GM23248 (cell line): ENCODE results near the gene SPAG6.

Source experiments
- EZH2 ChIP-seq: fragments of 200-600 bp; sonication (generic); IDR thresholded peaks from 2 replicates; pipeline ENCODE4 v1.6.1; 2018; ENCODE audit warnings: antibody characterized with exemption, mild to moderate bottlenecking; ENCODE audit not compliant: insufficient read depth, poor library complexity, severe bottlenecking
- EZH2phosphoT487 ChIP-seq: fragments of 200-600 bp; sonication (generic); IDR thresholded peaks from 2 replicates; pipeline ENCODE4 v1.6.1; 2018; ENCODE audit warnings: antibody characterized with exemption, moderate library complexity, mild to moderate bottlenecking, low read depth; ENCODE audit not compliant: insufficient read depth

DNA sequence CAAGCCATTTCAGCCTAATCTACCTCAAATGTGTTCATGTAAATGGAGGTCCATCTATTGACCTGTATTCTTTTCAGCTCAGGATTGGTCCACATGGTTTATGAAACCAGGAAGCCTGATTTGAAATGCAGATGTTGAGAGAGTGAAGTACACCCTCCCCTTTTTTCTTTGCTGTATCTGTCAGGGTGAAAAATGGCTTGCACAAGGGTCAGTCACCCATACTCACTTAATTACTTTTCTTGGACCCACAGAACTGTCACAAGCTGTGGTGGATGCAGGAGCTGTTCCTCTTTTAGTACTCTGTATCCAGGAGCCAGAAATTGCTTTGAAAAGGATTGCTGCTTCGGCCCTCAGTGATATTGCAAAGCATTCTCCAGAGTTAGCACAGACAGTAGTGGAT, 41.2 kb downstream of the SPAG6 start:
- TF ChIP-seq EZH2: no peak
- TF ChIP-seq EZH2phosphoT487: no peak
